IMR-90 (cell line): ENCODE results near the gene PIWIL4. TPM values are rescaled to one million over a fixed set of nuclear protein-coding genes. Genes with fewer than 3 reads are reported as not detected.
A peak's percentile ranks its signal among the peaks of the same experiment; 100 is the strongest.

ENCODE experiments used
- ATAC-seq: fragments of 200-7000 bp; cut with Tn5 transposase; 2 replicates; pipeline ENCODE4 v1.9.1; 2020; ENCODE audit warnings: low read depth, mild to moderate bottlenecking, moderate library complexity
- BruUV-seq: library from RNA; stranded (reverse); fragments of 400-500 nt; replicated peaks from 2 replicates; lab custom pipeline; 2021; lab: Mats Ljungman, UMichigan
- CTCF ChIA-PET: fragments of 300-600 bp; formaldehyde crosslinking; extraction: SDS; loops from one replicate; lab custom pipeline; 2021; ENCODE audit warnings: antibody characterized with exemption; lab: Yijun Ruan, JAX
- POLR2A ChIA-PET: fragments of 300-600 bp; sonication (Branson Sonifier 250); formaldehyde crosslinking; loops from one replicate; lab custom pipeline; 2022; ENCODE audit warnings: antibody characterized with exemption; ENCODE audit not compliant: unreplicated experiment; lab: Charles Lee
- DNase-seq: peaks from one replicate; pipeline ENCODE4 v3.0.0; 2013
- H2AFZ ChIP-seq: replicated peaks from 2 replicates; pipeline ENCODE3; 2013; ENCODE audit warnings: low read length, mild to moderate bottlenecking; ENCODE audit not compliant: poor library complexity
- H2AK5ac ChIP-seq: 2 replicates; pipeline ENCODE4 v1.6.1; 2013; ENCODE audit warnings: low read depth, low read length, inconsistent platforms
- H2AK9ac ChIP-seq: replicated peaks from 2 replicates; pipeline ENCODE3; 2013; ENCODE audit warnings: mild to moderate bottlenecking, low read depth, low read length, moderate library complexity; ENCODE audit not compliant: poor library complexity
- H2BK120ac ChIP-seq: 2 replicates; pipeline ENCODE4 v1.6.1; 2013; ENCODE audit warnings: low read depth, low read length, inconsistent platforms
- H2BK15ac ChIP-seq: 3 replicates; pipeline ENCODE4 v1.6.1; 2013; ENCODE audit warnings: low read depth, low read length, inconsistent platforms
- H2BK20ac ChIP-seq: 2 replicates; pipeline ENCODE4 v1.6.1; 2013; ENCODE audit warnings: low read depth, mild to moderate bottlenecking, inconsistent platforms, low read length, moderate library complexity
- H2BK5ac ChIP-seq: 2 replicates; pipeline ENCODE4 v1.6.1; 2013; ENCODE audit warnings: mild to moderate bottlenecking, low read depth, low read length, inconsistent platforms; ENCODE audit not compliant: poor library complexity, severe bottlenecking
- H3K14ac ChIP-seq: replicated peaks from 2 replicates; pipeline ENCODE4 v1.6.1; 2013; ENCODE audit warnings: low read depth, low read length, inconsistent platforms
- H3K18ac ChIP-seq: 2 replicates; pipeline ENCODE4 v1.6.1; 2013; ENCODE audit warnings: low read depth, low read length, control low read depth
- H3K23ac ChIP-seq: 2 replicates; pipeline ENCODE4 v1.6.1; 2013; ENCODE audit warnings: low read depth, low read length, inconsistent platforms
- H3K27ac ChIP-seq: 2 replicates; pipeline ENCODE4 v1.5.1; 2013; ENCODE audit warnings: mild to moderate bottlenecking, control low read depth, low read length; ENCODE audit not compliant: insufficient read depth
- H3K27me3 ChIP-seq: 2 replicates; pipeline ENCODE4 v1.6.1; 2013; ENCODE audit warnings: low read length; ENCODE audit not compliant: control insufficient read depth, insufficient read depth
- H3K36me3 ChIP-seq: 2 replicates; pipeline ENCODE4 v1.6.1; 2013; ENCODE audit warnings: low read length, mixed read lengths; ENCODE audit not compliant: control insufficient read depth, insufficient read depth
- H3K4ac ChIP-seq: 2 replicates; pipeline ENCODE4 v1.6.1; 2013; ENCODE audit warnings: low read depth, low read length, inconsistent platforms
- H3K4me1 ChIP-seq: 2 replicates; pipeline ENCODE4 v1.6.1; 2013; ENCODE audit warnings: low read length, mixed read lengths; ENCODE audit not compliant: control insufficient read depth, insufficient read depth
- H3K4me2 ChIP-seq: 2 replicates; pipeline ENCODE4 v1.6.1; 2013; ENCODE audit warnings: low read depth, mild to moderate bottlenecking, control low read depth, low read length, moderate library complexity
- H3K4me3 ChIP-seq: 2 replicates; pipeline ENCODE4 v1.5.1; 2013; ENCODE audit warnings: low read depth, mild to moderate bottlenecking, control low read depth, low read length, moderate library complexity; ENCODE audit not compliant: insufficient read depth
- H3K56ac ChIP-seq: 2 replicates; pipeline ENCODE4 v1.6.1; 2013; ENCODE audit warnings: low read length, inconsistent platforms; ENCODE audit not compliant: insufficient read depth; ENCODE audit errors: extremely low read depth
- H3K79me1 ChIP-seq, 2 experiments: 2 replicates each; pipeline ENCODE4 v1.6.1; 2013; ENCODE audit warnings: low read length in 2 of 2, inconsistent platforms in 1 of 2, low read depth in 1 of 2
- H3K9ac ChIP-seq: 2 replicates; pipeline ENCODE4 v1.6.1; 2013; ENCODE audit warnings: low read depth, low read length, control low read depth
- H3K9me1 ChIP-seq: 2 replicates; pipeline ENCODE4 v1.6.1; 2013; ENCODE audit warnings: low read length, inconsistent platforms; ENCODE audit not compliant: insufficient read depth
- H3K9me3 ChIP-seq: 2 replicates; pipeline ENCODE4 v1.6.1; 2013; ENCODE audit warnings: low read length; ENCODE audit not compliant: control insufficient read depth, insufficient read depth
- H4K20me1 ChIP-seq: 2 replicates; pipeline ENCODE4 v1.6.1; 2013; ENCODE audit warnings: low read length, inconsistent platforms; ENCODE audit not compliant: insufficient read depth
- H4K5ac ChIP-seq: 2 replicates; pipeline ENCODE4 v1.6.1; 2013; ENCODE audit warnings: mild to moderate bottlenecking, low read depth, low read length, control low read depth
- H4K8ac ChIP-seq, 2 experiments: 2 replicates each; pipeline ENCODE4 v1.6.1; 2013; ENCODE audit warnings: low read depth in 2 of 2, low read length in 2 of 2, control low read depth in 1 of 2, inconsistent platforms in 1 of 2
- H4K91ac ChIP-seq: 2 replicates; pipeline ENCODE4 v1.6.1; 2013; ENCODE audit warnings: low read depth, low read length, inconsistent platforms; ENCODE audit not compliant: insufficient read depth
- CEBPB ChIP-seq: IDR thresholded peaks from 2 replicates; pipeline ENCODE4 v1.6.1; 2012; ENCODE audit warnings: low read depth, low read length, improper control_type of control experiment
- ELK1 ChIP-seq: fragments of 150-350 bp; IDR thresholded peaks from 2 replicates; pipeline ENCODE4 v1.6.1; 2016; ENCODE audit warnings: low read depth, mild to moderate bottlenecking, low read length, moderate library complexity, borderline replicate concordance
- WGBS, 2 experiments: methylation state at CpG; one replicate each; pipeline versions ENCODE4 v1.1.5 to v1.1.7; 2013; ENCODE audit warnings: missing lambda C conversion rate in 2 of 2; ENCODE audit not compliant: insufficient read length in 1 of 2; ENCODE audit errors: extremely low coverage in 2 of 2; 5-methylcytosine and 5-hydroxymethylcytosine counted together
- dilution Hi-C: fragments of 300-500 bp; cut with HindIII; formaldehyde crosslinking; loops from one replicate; pipeline ENCODE4 v1.14.3; 2018; ENCODE audit warnings: low sequenced_read_pairs; ENCODE audit not compliant: unreplicated experiment
- in situ Hi-C: fragments of 300-500 bp; cut with MboI; formaldehyde crosslinking; loops from 3 replicates; pipeline ENCODE4 v1.14.3; 2019; ENCODE audit warnings: low sequenced_read_pairs, inconsistent platforms, mixed read lengths
- intact Hi-C: fragments of 100-400 bp; cut with micrococcal nuclease; formaldehyde crosslinking; loops from 2 replicates; pipeline ENCODE4 v1.10.0; 2022
- polyA plus RNA-seq, 3 experiments: library from polyadenylated mRNA; depleted of rRNA; stranded (reverse); fragments of >200 nt; gene quantifications; 2 replicates each; pipeline ENCODE4 v1.2.3, GENCODE V29; 2012; ENCODE audit warnings: low replicate concordance in 1 of 3
- total RNA-seq: library from RNA; depleted of rRNA; stranded (reverse); fragments of >200 nt; gene quantifications from 2 replicates; pipeline ENCODE4 v1.2.3, GENCODE V29; 2012

Gene PIWIL4
- total and polyA plus RNA-seq, 2 of the 4 experiments (the other 2 are of a cell fraction), result 0.72 to 1.3 TPM

- DNase-seq, result peak; percentile 77
- H3K9me1 ChIP-seq, result 0 out of 2 replicates have a peak, but pooled peaks cover 3% of the 10 kb centered on the region
- WGBS, 2 experiments, result no CpG with 5 or more reads among the region's 3 CpGs
- H3K4ac ChIP-seq, result no peak overlapping the region
- no peaks in the 10 kb centered on the region for H3K79me1 ChIP-seq
- H3K4me1 ChIP-seq, result peaks cover 3% of the 10 kb centered on the region
- peak overlapping the region; percentile 28; the same call in 1 of the 2 replicates for H3K18ac ChIP-seq
- ChIA-PET POLR2A (no interaction called here), CTCF (no interaction called here)
- TF ChIP-seq ELK1 (no peak), CEBPB (peak; percentile 95)
- H2BK20ac ChIP-seq, result no peak overlapping the region
- no peak overlapping the region for H2BK15ac ChIP-seq
- H3K4me3 ChIP-seq, result no peak overlapping the region
- H2BK120ac ChIP-seq, result no peak overlapping the region
- in situ Hi-C loops (no loop called here), intact Hi-C loops (no loop called here), dilution Hi-C loops (no loop called here)
- H4K8ac ChIP-seq, result 0 out of 4 replicates have a peak overlapping the region, but pooled peaks of 1 of the 2 experiments have one; percentile 2
- no peak overlapping the region for H3K14ac ChIP-seq
- peak overlapping the region; percentile 20; the same call in 1 of the 2 replicates for H3K27ac ChIP-seq
- no peak overlapping the region for H3K9ac ChIP-seq
- H3K56ac ChIP-seq, result no peak overlapping the region
- H2AFZ ChIP-seq, result no peak overlapping the region
- H3K27me3 ChIP-seq, result peaks cover 5% of the 10 kb centered on the region; the same call in 1 of the 2 replicates
- no peak overlapping the region for H2AK5ac ChIP-seq
- H2BK5ac ChIP-seq, result no peak overlapping the region
- H3K4me2 ChIP-seq, result peak overlapping the region; percentile 75
- no peak overlapping the region for H4K5ac ChIP-seq
- no peaks in the 10 kb centered on the region for H3K36me3 ChIP-seq
- no peaks in the 10 kb centered on the region for H3K9me3 ChIP-seq
- BruUV-seq, result no TSS peak
- no peaks in the 10 kb centered on the region for H4K20me1 ChIP-seq
- H4K91ac ChIP-seq, result no peak overlapping the region
- H3K23ac ChIP-seq, result no peak overlapping the region
- ATAC-seq, result peak; percentile 79
- H2AK9ac ChIP-seq, result no peak overlapping the region
Observed at GRCh38 chr11:94537031-94537600, 30.1 kb upstream of the PIWIL4 start.
